IMR-90 (cell line): ENCODE data around the gene MXRA8. TPM values are rescaled to one million over a fixed set of nuclear protein-coding genes. Genes with fewer than 3 reads are reported as not detected.

Experiments used
- ATAC-seq: fragments of 200-7000 bp; cut with Tn5 transposase; 2 replicates; pipeline ENCODE4 v1.9.1; 2020; ENCODE audit warnings: low read depth, mild to moderate bottlenecking, moderate library complexity
- BruUV-seq: library from RNA; stranded (reverse); fragments of 400-500 nt; replicated peaks from 2 replicates; lab custom pipeline; 2021; lab: Mats Ljungman, UMichigan
- CTCF ChIA-PET: fragments of 300-600 bp; formaldehyde crosslinking; extraction: SDS; loops from one replicate; lab custom pipeline; 2021; ENCODE audit warnings: antibody characterized with exemption; lab: Yijun Ruan, JAX
- POLR2A ChIA-PET: fragments of 300-600 bp; sonication (Branson Sonifier 250); formaldehyde crosslinking; loops from one replicate; lab custom pipeline; 2022; ENCODE audit warnings: antibody characterized with exemption; ENCODE audit not compliant: unreplicated experiment; lab: Charles Lee
- DNase-seq: peaks from one replicate; pipeline ENCODE4 v3.0.0; 2013
- H2AFZ ChIP-seq: replicated peaks from 2 replicates; pipeline ENCODE3; 2013; ENCODE audit warnings: low read length, mild to moderate bottlenecking; ENCODE audit not compliant: poor library complexity
- H2AK5ac ChIP-seq: 2 replicates; pipeline ENCODE4 v1.6.1; 2013; ENCODE audit warnings: low read depth, low read length, inconsistent platforms
- H2AK9ac ChIP-seq: replicated peaks from 2 replicates; pipeline ENCODE3; 2013; ENCODE audit warnings: mild to moderate bottlenecking, low read depth, low read length, moderate library complexity; ENCODE audit not compliant: poor library complexity
- H2BK120ac ChIP-seq: 2 replicates; pipeline ENCODE4 v1.6.1; 2013; ENCODE audit warnings: low read depth, low read length, inconsistent platforms
- H2BK15ac ChIP-seq: 3 replicates; pipeline ENCODE4 v1.6.1; 2013; ENCODE audit warnings: low read depth, low read length, inconsistent platforms
- H2BK20ac ChIP-seq: 2 replicates; pipeline ENCODE4 v1.6.1; 2013; ENCODE audit warnings: low read depth, mild to moderate bottlenecking, inconsistent platforms, low read length, moderate library complexity
- H2BK5ac ChIP-seq: 2 replicates; pipeline ENCODE4 v1.6.1; 2013; ENCODE audit warnings: mild to moderate bottlenecking, low read depth, low read length, inconsistent platforms; ENCODE audit not compliant: poor library complexity, severe bottlenecking
- H3K14ac ChIP-seq: replicated peaks from 2 replicates; pipeline ENCODE4 v1.6.1; 2013; ENCODE audit warnings: low read depth, low read length, inconsistent platforms
- H3K18ac ChIP-seq: 2 replicates; pipeline ENCODE4 v1.6.1; 2013; ENCODE audit warnings: low read depth, low read length, control low read depth
- H3K23ac ChIP-seq: 2 replicates; pipeline ENCODE4 v1.6.1; 2013; ENCODE audit warnings: low read depth, low read length, inconsistent platforms
- H3K27ac ChIP-seq: 2 replicates; pipeline ENCODE4 v1.5.1; 2013; ENCODE audit warnings: mild to moderate bottlenecking, control low read depth, low read length; ENCODE audit not compliant: insufficient read depth
- H3K27me3 ChIP-seq: 2 replicates; pipeline ENCODE4 v1.6.1; 2013; ENCODE audit warnings: low read length; ENCODE audit not compliant: control insufficient read depth, insufficient read depth
- H3K36me3 ChIP-seq: 2 replicates; pipeline ENCODE4 v1.6.1; 2013; ENCODE audit warnings: low read length, mixed read lengths; ENCODE audit not compliant: control insufficient read depth, insufficient read depth
- H3K4ac ChIP-seq: 2 replicates; pipeline ENCODE4 v1.6.1; 2013; ENCODE audit warnings: low read depth, low read length, inconsistent platforms
- H3K4me1 ChIP-seq: 2 replicates; pipeline ENCODE4 v1.6.1; 2013; ENCODE audit warnings: low read length, mixed read lengths; ENCODE audit not compliant: control insufficient read depth, insufficient read depth
- H3K4me2 ChIP-seq: 2 replicates; pipeline ENCODE4 v1.6.1; 2013; ENCODE audit warnings: low read depth, mild to moderate bottlenecking, control low read depth, low read length, moderate library complexity
- H3K4me3 ChIP-seq: 2 replicates; pipeline ENCODE4 v1.5.1; 2013; ENCODE audit warnings: low read depth, mild to moderate bottlenecking, control low read depth, low read length, moderate library complexity; ENCODE audit not compliant: insufficient read depth
- H3K56ac ChIP-seq: 2 replicates; pipeline ENCODE4 v1.6.1; 2013; ENCODE audit warnings: low read length, inconsistent platforms; ENCODE audit not compliant: insufficient read depth; ENCODE audit errors: extremely low read depth
- H3K79me1 ChIP-seq, 2 experiments: 2 replicates each; pipeline ENCODE4 v1.6.1; 2013; ENCODE audit warnings: low read length in 2 of 2, inconsistent platforms in 1 of 2, low read depth in 1 of 2
- H3K9ac ChIP-seq: 2 replicates; pipeline ENCODE4 v1.6.1; 2013; ENCODE audit warnings: low read depth, low read length, control low read depth
- H3K9me1 ChIP-seq: 2 replicates; pipeline ENCODE4 v1.6.1; 2013; ENCODE audit warnings: low read length, inconsistent platforms; ENCODE audit not compliant: insufficient read depth
- H3K9me3 ChIP-seq: 2 replicates; pipeline ENCODE4 v1.6.1; 2013; ENCODE audit warnings: low read length; ENCODE audit not compliant: control insufficient read depth, insufficient read depth
- H4K20me1 ChIP-seq: 2 replicates; pipeline ENCODE4 v1.6.1; 2013; ENCODE audit warnings: low read length, inconsistent platforms; ENCODE audit not compliant: insufficient read depth
- H4K5ac ChIP-seq: 2 replicates; pipeline ENCODE4 v1.6.1; 2013; ENCODE audit warnings: mild to moderate bottlenecking, low read depth, low read length, control low read depth
- H4K8ac ChIP-seq, 2 experiments: 2 replicates each; pipeline ENCODE4 v1.6.1; 2013; ENCODE audit warnings: low read depth in 2 of 2, low read length in 2 of 2, control low read depth in 1 of 2, inconsistent platforms in 1 of 2
- H4K91ac ChIP-seq: 2 replicates; pipeline ENCODE4 v1.6.1; 2013; ENCODE audit warnings: low read depth, low read length, inconsistent platforms; ENCODE audit not compliant: insufficient read depth
- BHLHE40 ChIP-seq: fragments of 150-350 bp; IDR thresholded peaks from 2 replicates; pipeline ENCODE4 v1.6.1; 2016; ENCODE audit warnings: mild to moderate bottlenecking, low read depth, low read length
- CEBPB ChIP-seq: IDR thresholded peaks from 2 replicates; pipeline ENCODE4 v1.6.1; 2012; ENCODE audit warnings: low read depth, low read length, improper control_type of control experiment
- CHD1 ChIP-seq: IDR thresholded peaks from 2 replicates; pipeline ENCODE4 v1.6.1; 2012; ENCODE audit warnings: low read depth, low read length, improper control_type of control experiment
- CTCF ChIP-seq: conservative IDR thresholded peaks from 2 replicates; pipeline ENCODE4 v1.5.1; 2012; ENCODE audit warnings: mild to moderate bottlenecking, low read depth, low read length, improper control_type of control experiment
- ELK1 ChIP-seq: fragments of 150-350 bp; IDR thresholded peaks from 2 replicates; pipeline ENCODE4 v1.6.1; 2016; ENCODE audit warnings: low read depth, mild to moderate bottlenecking, low read length, moderate library complexity, borderline replicate concordance
- FOS ChIP-seq: fragments of 150-350 bp; IDR thresholded peaks from 2 replicates; pipeline ENCODE4 v1.6.1; 2016; ENCODE audit warnings: low read depth, low read length
- MAFK ChIP-seq: IDR thresholded peaks from 2 replicates; pipeline ENCODE4 v1.6.1; 2012; ENCODE audit warnings: low read depth, low read length, improper control_type of control experiment
- MAZ ChIP-seq: IDR thresholded peaks from 2 replicates; pipeline ENCODE4 v1.6.1; 2012; ENCODE audit warnings: low read depth, mild to moderate bottlenecking, low read length, improper control_type of control experiment, moderate library complexity, borderline replicate concordance
- MXI1 ChIP-seq: IDR thresholded peaks from 2 replicates; pipeline ENCODE4 v1.6.1; 2012; ENCODE audit warnings: low read depth, mild to moderate bottlenecking, low read length, moderate library complexity, borderline replicate concordance
- NFE2L2 ChIP-seq: fragments of 150-350 bp; IDR thresholded peaks from 2 replicates; pipeline ENCODE4 v1.6.1; 2016; ENCODE audit warnings: low read depth, mild to moderate bottlenecking, low read length
- POLR2A ChIP-seq: IDR thresholded peaks from 2 replicates; pipeline ENCODE4 v1.6.1; 2012; ENCODE audit warnings: mild to moderate bottlenecking, low read depth, low read length
- RAD21 ChIP-seq: IDR thresholded peaks from 2 replicates; pipeline ENCODE4 v1.6.1; 2012; ENCODE audit warnings: low read length, improper control_type of control experiment
- RCOR1 ChIP-seq: IDR thresholded peaks from 2 replicates; pipeline ENCODE4 v1.6.1; 2012; ENCODE audit warnings: mild to moderate bottlenecking, low read length, improper control_type of control experiment; ENCODE audit not compliant: insufficient replicate concordance
- RFX5 ChIP-seq: IDR thresholded peaks from 2 replicates; pipeline ENCODE4 v1.8.0; 2012; ENCODE audit warnings: low read depth, mild to moderate bottlenecking, low read length, moderate library complexity
- SMC3 ChIP-seq: fragments of 150-350 bp; IDR thresholded peaks from 2 replicates; pipeline ENCODE4 v1.6.1; 2016; ENCODE audit warnings: low read depth, mild to moderate bottlenecking, antibody characterized with exemption, low read length, moderate library complexity
- USF2 ChIP-seq: fragments of 150-350 bp; IDR thresholded peaks from 2 replicates; pipeline ENCODE4 v1.6.1; 2017; ENCODE audit warnings: mild to moderate bottlenecking, antibody characterized with exemption, low read length, low read depth
- WGBS, 2 experiments: methylation state at CpG; one replicate each; pipeline versions ENCODE4 v1.1.5 to v1.1.7; 2013; ENCODE audit warnings: missing lambda C conversion rate in 2 of 2; ENCODE audit not compliant: insufficient read length in 1 of 2; ENCODE audit errors: extremely low coverage in 2 of 2; 5-methylcytosine and 5-hydroxymethylcytosine counted together
- dilution Hi-C: fragments of 300-500 bp; cut with HindIII; formaldehyde crosslinking; loops from one replicate; pipeline ENCODE4 v1.14.3; 2018; ENCODE audit warnings: low sequenced_read_pairs; ENCODE audit not compliant: unreplicated experiment
- in situ Hi-C: fragments of 300-500 bp; cut with MboI; formaldehyde crosslinking; loops from 3 replicates; pipeline ENCODE4 v1.14.3; 2019; ENCODE audit warnings: low sequenced_read_pairs, inconsistent platforms, mixed read lengths
- intact Hi-C: fragments of 100-400 bp; cut with micrococcal nuclease; formaldehyde crosslinking; loops from 2 replicates; pipeline ENCODE4 v1.10.0; 2022
- polyA plus RNA-seq, 3 experiments: library from polyadenylated mRNA; depleted of rRNA; stranded (reverse); fragments of >200 nt; gene quantifications; 2 replicates each; pipeline ENCODE4 v1.2.3, GENCODE V29; 2012; ENCODE audit warnings: low replicate concordance in 1 of 3
- total RNA-seq: library from RNA; depleted of rRNA; stranded (reverse); fragments of >200 nt; gene quantifications from 2 replicates; pipeline ENCODE4 v1.2.3, GENCODE V29; 2012

Gene MXRA8
- total and polyA plus RNA-seq, 2 of the 4 experiments (the other 2 are of a cell fraction) = 92.5 to 469 TPM

GRCh38 chr1:1385931-1386330 lies 27.6 kb upstream of the MXRA8 start:
- H2AFZ ChIP-seq = no peak overlapping the region
- H3K23ac ChIP-seq = no peak overlapping the region
- no peak overlapping the region for H3K4me2 ChIP-seq
- peaks cover 16 to 40% of the 10 kb centered on the region in 2 experiments for H3K79me1 ChIP-seq
- no peak overlapping the region for H2BK120ac ChIP-seq
- no peak overlapping the region for H2BK15ac ChIP-seq
- no peak overlapping the region for H3K14ac ChIP-seq
- H2AK5ac ChIP-seq = no peak overlapping the region
- ATAC-seq = no peak
- BruUV-seq = no TSS peak
- TF ChIP-seq ELK1 (no peak), MAFK (no peak), CEBPB (no peak), CTCF (no peak), SMC3 (no peak), MAZ (no peak), BHLHE40 (no peak), RCOR1 (no peak), RAD21 (no peak), MXI1 (no peak), CHD1 (no peak), RFX5 (no peak), USF2 (no peak), POLR2A (no peak), FOS (no peak), NFE2L2 (no peak)
- no peaks in the 10 kb centered on the region for H3K4me1 ChIP-seq
- intact Hi-C loops = no loop called here
- H3K18ac ChIP-seq = no peak overlapping the region
- in situ Hi-C loops = no loop called here
- H3K27ac ChIP-seq = no peak overlapping the region
- no peaks in the 10 kb centered on the region for H3K27me3 ChIP-seq
- no peak overlapping the region for H3K4ac ChIP-seq
- no peak overlapping the region for H3K4me3 ChIP-seq
- H3K9ac ChIP-seq = no peak overlapping the region
- H3K36me3 ChIP-seq = peaks cover 55% of the 10 kb centered on the region
- no peak overlapping the region for H3K56ac ChIP-seq
- no peak overlapping the region for H2AK9ac ChIP-seq
- 93% methylated on average over 2 of the region's 8 CpGs; no CpG with 5 or more reads in 1 of the 2 experiments for WGBS, 2 experiments
- no peak overlapping the region for H4K91ac ChIP-seq
- ChIA-PET CTCF (no interaction called here), POLR2A (no interaction called here)
- H4K8ac ChIP-seq = no peak overlapping the region
- no peak overlapping the region for H4K5ac ChIP-seq
- no peaks in the 10 kb centered on the region; the same call in 1 of the 2 replicates for H3K9me1 ChIP-seq
- H2BK20ac ChIP-seq = no peak overlapping the region
- dilution Hi-C loops = no loop called here
- DNase-seq = no peak
- no peak overlapping the region for H2BK5ac ChIP-seq
- H3K9me3 ChIP-seq = no peaks in the 10 kb centered on the region
- H4K20me1 ChIP-seq = peaks cover 13% of the 10 kb centered on the region
